HG03469 (cell line): ENCODE measurements around the gene GPR37.

ENCODE experiments used
- ATAC-seq: cut with Tn5 transposase; IDR thresholded peaks from one replicate; pipeline ENCODE4 v1.9.1; 2021; ENCODE audit warnings: mild to moderate bottlenecking, moderate library complexity, moderate number of reproducible peaks; ENCODE audit not compliant: unreplicated experiment

The GPR37 gene, protein sequence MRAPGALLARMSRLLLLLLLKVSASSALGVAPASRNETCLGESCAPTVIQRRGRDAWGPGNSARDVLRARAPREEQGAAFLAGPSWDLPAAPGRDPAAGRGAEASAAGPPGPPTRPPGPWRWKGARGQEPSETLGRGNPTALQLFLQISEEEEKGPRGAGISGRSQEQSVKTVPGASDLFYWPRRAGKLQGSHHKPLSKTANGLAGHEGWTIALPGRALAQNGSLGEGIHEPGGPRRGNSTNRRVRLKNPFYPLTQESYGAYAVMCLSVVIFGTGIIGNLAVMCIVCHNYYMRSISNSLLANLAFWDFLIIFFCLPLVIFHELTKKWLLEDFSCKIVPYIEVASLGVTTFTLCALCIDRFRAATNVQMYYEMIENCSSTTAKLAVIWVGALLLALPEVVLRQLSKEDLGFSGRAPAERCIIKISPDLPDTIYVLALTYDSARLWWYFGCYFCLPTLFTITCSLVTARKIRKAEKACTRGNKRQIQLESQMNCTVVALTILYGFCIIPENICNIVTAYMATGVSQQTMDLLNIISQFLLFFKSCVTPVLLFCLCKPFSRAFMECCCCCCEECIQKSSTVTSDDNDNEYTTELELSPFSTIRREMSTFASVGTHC

GRCh38 chr7:124765401-124766352, at the start of gene GPR37:
Gene GPR37 (minus strand): TSS chr7:124765792. CDS start chr7:124764976, 816 bp downstream.
- ATAC-seq, result peak; percentile 72

GRCh38 chr7:124813994-124814798, 48.6 kb upstream of the GPR37 start:
- ATAC-seq, result no peak

DNA sequence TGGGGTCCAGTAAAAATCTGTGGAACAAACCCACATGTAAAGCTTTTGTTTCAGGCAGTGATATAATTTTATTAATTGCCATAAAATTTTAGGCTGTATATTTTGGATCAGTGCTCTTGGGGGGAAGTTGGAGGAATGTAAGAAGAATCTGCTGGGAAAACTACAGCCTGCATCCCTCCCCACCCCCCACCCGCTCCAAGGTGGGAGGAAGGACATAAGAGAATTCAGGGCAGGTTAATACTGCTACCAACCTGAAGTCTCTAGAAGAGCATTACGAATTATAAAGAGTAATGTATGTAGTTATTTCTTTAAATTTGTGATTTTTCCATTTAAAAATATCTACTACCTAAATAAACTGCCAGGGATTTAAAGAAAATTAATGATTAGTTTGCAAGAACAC, 47.2 kb upstream of the GPR37 start:
- no peak for ATAC-seq

GRCh38 chr7:124811341-124811740, 45.7 kb upstream of the GPR37 start:
- no peak for ATAC-seq

DNA sequence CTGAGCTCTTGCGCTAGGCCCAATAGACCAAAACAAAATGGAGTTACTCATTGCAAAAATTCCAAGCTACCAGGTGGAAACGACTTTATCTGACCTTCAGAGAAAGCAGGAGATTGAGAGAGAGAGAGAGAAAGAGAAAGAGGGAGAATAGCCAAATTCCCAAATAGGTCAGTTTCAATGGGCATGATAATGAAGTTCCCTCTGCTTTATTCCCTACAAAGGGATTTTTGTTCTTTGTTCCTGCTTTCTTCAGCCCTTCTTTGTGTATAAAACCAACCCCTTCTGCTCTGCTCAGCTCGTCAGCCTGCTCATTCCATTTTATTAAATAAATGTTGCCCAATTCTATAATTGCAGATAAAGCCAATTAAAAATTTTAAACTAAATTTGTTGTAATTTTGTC, 45.0 kb upstream of the GPR37 start:
- no peak for ATAC-seq

- no peak for ATAC-seq
These were observed 42.6 kb upstream of the GPR37 start for GRCh38 chr7:124808206-124808605.

- ATAC-seq, result no peak
These were observed 35.8 kb upstream of the GPR37 start for GRCh38 chr7:124801330-124801895.

- ATAC-seq, result no peak
These were observed 34.8 kb upstream of the GPR37 start for GRCh38 chr7:124800386-124800785.

DNA sequence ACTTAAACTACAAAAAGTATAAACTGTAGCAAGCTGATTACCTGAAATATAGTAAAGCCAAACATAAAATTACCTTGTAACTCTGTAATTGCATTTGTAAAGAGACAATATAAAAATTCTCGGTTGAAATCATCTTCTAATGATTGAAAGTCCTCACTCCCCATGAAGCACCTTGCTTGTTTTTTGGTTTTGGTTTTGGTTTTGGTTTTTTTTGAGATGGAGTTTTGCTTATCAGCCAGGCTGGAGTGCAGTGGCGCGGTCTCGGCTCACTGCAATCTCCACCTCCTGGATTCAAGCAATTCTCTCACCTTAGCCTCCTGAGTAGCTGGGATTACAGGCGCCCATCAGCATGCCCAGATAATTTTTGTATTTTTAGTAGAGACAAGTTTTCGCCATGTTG, 33.9 kb upstream of the GPR37 start:
- no peak for ATAC-seq

DNA sequence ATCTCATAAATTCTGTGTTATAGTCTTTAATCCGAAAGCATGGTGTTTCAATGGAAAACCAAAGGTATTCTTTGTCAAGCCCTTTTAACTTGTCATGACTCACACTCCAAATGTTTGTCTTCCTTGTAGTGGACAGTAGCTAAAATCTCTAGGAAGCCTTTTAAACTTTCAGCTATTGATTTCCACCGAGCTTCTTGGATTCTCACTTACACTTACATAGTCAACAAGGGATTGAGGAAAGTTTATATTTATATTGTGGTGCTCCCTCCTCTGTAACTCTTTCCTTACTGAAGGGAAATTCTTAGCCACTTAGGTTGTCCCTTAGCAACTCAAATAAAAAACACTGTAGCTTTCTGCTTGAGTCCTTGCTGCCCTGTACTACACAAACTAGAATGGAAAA, 31.2 kb upstream of the GPR37 start:
- ATAC-seq, result no peak

GRCh38 chr7:124792696-124793095, 27.1 kb upstream of the GPR37 start:
- no peak for ATAC-seq

DNA sequence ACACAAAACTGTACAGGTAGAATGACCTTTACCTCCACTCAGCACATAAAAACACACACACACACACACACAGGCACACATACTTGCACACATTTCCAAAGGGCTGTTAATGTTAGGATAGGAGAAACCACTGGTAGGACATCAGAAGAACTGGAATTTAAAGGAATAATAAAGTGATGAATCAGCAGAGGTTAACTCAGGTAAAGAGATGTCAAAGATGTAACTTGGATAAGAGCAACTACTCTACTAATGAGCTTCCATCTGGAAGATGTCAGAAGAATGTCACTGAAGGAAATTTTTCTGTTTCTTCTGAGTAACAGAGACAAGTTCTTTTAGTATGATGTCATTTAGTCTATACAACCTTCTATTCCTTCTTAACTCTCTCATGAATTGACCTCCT, 26.4 kb upstream of the GPR37 start:
- no peak for ATAC-seq

DNA sequence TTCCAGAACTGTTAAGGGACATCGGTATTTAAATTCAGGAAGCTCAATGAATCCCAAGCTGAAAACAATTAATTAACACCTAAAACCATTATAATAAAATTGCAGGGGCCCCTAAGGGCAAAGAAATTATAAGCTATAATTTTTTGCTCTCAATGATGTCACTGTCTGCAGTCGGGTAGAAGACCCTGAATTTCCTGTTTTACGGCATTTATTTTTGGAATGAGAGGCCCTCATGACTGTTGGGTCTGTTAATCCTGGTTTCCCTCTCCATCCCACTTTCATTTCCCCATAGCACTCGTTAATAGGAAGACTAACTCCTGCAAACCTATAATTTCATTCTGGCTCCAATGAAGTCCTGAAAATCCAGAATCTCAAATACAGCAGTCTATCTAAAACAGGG, 25.8 kb upstream of the GPR37 start:
- no peak for ATAC-seq

- ATAC-seq, result peak; percentile 55
These were observed 25.1 kb upstream of the GPR37 start for GRCh38 chr7:124790645-124791044.

GRCh38 chr7:124785994-124786393, 20.4 kb upstream of the GPR37 start:
- ATAC-seq, result no peak

DNA sequence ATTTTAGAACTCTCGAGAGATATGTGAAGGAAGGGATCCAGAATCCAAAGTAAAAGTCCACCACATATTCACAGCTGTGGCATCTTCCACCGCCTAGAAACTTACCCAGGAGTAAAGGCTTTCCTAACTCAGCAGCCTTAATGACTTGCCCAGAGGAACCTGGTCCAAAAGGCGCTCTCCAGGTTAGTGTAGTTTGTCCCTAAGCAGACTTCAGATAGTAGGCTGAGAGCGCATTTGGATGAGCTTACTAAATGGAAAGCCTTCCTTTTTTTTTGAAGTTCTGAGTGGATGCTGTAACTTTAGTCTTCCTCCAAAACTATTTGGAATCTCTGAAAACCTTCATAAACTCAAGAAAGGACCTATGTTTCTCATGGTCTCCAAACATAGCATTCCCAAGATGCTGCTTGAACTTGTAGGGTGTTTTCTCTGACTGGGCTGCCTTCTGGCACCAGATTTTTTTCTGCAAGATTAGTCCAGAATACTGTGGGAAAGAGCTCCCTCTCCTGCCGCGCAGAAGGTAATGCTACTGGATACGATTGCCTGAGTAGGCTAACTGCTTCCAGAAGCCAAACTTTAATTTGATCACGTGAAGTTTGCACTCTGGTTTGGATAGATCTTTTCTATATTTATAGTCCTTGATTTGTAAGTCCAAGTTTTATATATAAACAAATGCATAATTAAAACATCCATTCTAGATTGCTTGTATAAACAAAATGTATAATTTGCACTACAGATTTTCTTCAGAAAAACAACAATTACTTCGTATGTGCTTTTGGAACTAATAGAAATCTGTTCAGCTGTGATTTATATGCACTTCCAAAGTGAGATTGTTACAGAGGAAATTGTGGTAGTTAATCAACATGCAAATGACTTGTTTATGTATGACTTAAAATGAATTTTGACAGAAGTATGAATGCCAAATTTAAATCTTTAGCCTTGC, 19.6 kb upstream of the GPR37 start:
- ATAC-seq, result peak; percentile 74

GRCh38 chr7:124783271-124783670, 17.7 kb upstream of the GPR37 start:
- ATAC-seq, result no peak

- ATAC-seq, result no peak
These were observed 16.5 kb upstream of the GPR37 start for GRCh38 chr7:124781907-124782734.
